ENCODE data around the gene ARHGAP20. TPM values are rescaled to one million over a fixed set of nuclear protein-coding genes. Genes with fewer than 3 reads are reported as not detected.

The ARHGAP20 gene
- total RNA-seq, 2 experiments from 2014 or later = not detected

DNA sequence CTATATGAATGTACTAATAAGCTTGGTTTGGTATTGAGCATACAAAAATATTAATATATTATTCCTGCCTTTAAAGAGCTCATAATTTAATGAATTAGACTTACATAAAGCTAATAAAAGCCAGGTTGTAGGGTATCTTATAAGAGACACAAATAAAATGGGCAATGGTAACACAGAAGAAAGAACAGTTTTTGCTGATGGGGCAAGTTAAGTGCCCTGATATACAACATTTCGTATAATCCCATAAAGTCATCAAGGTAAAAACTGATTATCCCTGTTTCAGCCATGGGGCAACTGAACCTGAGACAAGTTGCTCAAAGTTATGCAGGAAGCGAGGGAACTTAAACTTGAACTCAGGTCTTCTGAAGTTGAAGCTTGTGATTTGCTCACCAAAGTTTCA lies 48.9 kb upstream of the ARHGAP20 start:
- CTCF ChIA-PET (ENCODE audit: unreplicated experiment) = no interaction called here
- Histone ChIP-seq H3K9me3 (ENCODE audit: low read length) (no peaks in the 10 kb centered on the region), H4K20me1 (ENCODE audit: insufficient read depth, low read length) (no peaks in the 10 kb centered on the region), H3K4me2 (ENCODE audit: low read length) (no peak overlapping the region), H2AFZ (ENCODE audit: low read length) (no peak overlapping the region), H3K4me1 (ENCODE audit: insufficient read depth, low read length, poor library complexity, severe bottlenecking) (no peaks in the 10 kb centered on the region), H3K36me3 (ENCODE audit: insufficient read depth, low read length) (no peaks in the 10 kb centered on the region), H3K9me2 (ENCODE audit: insufficient read depth, low read length) (no peaks in the 10 kb centered on the region), H3K79me2 (ENCODE audit: insufficient read depth, low read depth, low read length) (no peaks in the 10 kb centered on the region), H3K27ac (ENCODE audit: low read depth, low read length, poor library complexity, severe bottlenecking) (no peak overlapping the region), H3K4me3 (ENCODE audit: low read depth, low read length, poor library complexity, severe bottlenecking) (no peak overlapping the region)
- DNase-seq (ENCODE audit: low spot score) = no peak
- no TSS peak for BruUV-seq (replicated peaks)
- TF ChIP-seq, protein P1, sequence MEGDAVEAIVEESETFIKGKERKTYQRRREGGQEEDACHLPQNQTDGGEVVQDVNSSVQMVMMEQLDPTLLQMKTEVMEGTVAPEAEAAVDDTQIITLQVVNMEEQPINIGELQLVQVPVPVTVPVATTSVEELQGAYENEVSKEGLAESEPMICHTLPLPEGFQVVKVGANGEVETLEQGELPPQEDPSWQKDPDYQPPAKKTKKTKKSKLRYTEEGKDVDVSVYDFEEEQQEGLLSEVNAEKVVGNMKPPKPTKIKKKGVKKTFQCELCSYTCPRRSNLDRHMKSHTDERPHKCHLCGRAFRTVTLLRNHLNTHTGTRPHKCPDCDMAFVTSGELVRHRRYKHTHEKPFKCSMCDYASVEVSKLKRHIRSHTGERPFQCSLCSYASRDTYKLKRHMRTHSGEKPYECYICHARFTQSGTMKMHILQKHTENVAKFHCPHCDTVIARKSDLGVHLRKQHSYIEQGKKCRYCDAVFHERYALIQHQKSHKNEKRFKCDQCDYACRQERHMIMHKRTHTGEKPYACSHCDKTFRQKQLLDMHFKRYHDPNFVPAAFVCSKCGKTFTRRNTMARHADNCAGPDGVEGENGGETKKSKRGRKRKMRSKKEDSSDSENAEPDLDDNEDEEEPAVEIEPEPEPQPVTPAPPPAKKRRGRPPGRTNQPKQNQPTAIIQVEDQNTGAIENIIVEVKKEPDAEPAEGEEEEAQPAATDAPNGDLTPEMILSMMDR (conservative IDR thresholded peaks at IDR 0.05; ENCODE audit: low read length) = no peak
- no peak for TF ChIP-seq EZH2phosphoT487 (IDR thresholded peaks at IDR 0.05; ENCODE audit: borderline replicate concordance, low read depth, low read length)
- POLR2A ChIA-PET = interaction anchor here (0.9 to 1.3 kb wide), 2 partner anchors 9 to 13 kb away, joined by 3 to 4 read pairs; no protein-coding TSS in a partner anchor
- intact Hi-C loops (cut with micrococcal nuclease; ENCODE audit: unreplicated experiment) = no loop called here

DNA sequence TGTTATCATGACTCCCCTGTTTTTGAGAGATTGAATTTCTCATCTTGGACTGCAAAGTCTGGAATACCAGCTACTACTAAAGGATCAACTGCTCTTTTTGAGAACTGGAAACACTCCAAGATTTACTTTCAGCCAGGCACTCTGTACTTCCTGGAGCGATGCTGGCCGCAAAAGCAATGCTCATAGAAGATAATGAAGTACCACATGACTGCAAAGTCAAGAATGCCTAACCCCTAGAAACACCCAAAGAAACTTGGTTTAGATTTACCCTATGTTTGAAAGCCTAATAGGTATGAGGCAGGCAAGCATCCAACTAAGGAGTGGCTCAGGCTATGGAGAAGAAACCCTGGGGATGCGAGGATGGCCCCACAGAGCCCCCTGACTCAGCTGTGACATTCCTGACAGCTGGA lies 47.7 kb upstream of the ARHGAP20 start:
- CTCF ChIA-PET (ENCODE audit: unreplicated experiment) = no interaction called here
- H3K9me3 ChIP-seq (ENCODE audit: low read length) = no peaks in the 10 kb centered on the region
- no peak for DNase-seq (ENCODE audit: low spot score)
- H3K9me2 ChIP-seq (ENCODE audit: insufficient read depth, low read length) = no peaks in the 10 kb centered on the region
- H3K4me1 ChIP-seq (ENCODE audit: insufficient read depth, low read length, poor library complexity, severe bottlenecking) = no peaks in the 10 kb centered on the region
- intact Hi-C loops (cut with micrococcal nuclease; ENCODE audit: unreplicated experiment) = no loop called here
- BruUV-seq (replicated peaks) = no TSS peak
- POLR2A ChIA-PET = interaction anchor here (0.7 to 1.3 kb wide), 2 partner anchors 12 to 23 kb away, joined by 3 to 4 read pairs; no protein-coding TSS in a partner anchor
- no peak overlapping the region for H3K4me3 ChIP-seq (ENCODE audit: low read depth, low read length, poor library complexity, severe bottlenecking)
- no peak overlapping the region for H3K4me2 ChIP-seq (ENCODE audit: low read length)
- no peak for TF ChIP-seq EZH2phosphoT487 (IDR thresholded peaks at IDR 0.05; ENCODE audit: borderline replicate concordance, low read depth, low read length)
- TF ChIP-seq, protein P1 (conservative IDR thresholded peaks at IDR 0.05; ENCODE audit: low read length) = no peak
- H3K27ac ChIP-seq (ENCODE audit: low read depth, low read length, poor library complexity, severe bottlenecking) = no peak overlapping the region
- no peak overlapping the region for H2AFZ ChIP-seq (ENCODE audit: low read length)
- H3K36me3 ChIP-seq (ENCODE audit: insufficient read depth, low read length) = no peaks in the 10 kb centered on the region
- H4K20me1 ChIP-seq (ENCODE audit: insufficient read depth, low read length) = no peaks in the 10 kb centered on the region
- no peaks in the 10 kb centered on the region for H3K79me2 ChIP-seq (ENCODE audit: insufficient read depth, low read depth, low read length)

DNA sequence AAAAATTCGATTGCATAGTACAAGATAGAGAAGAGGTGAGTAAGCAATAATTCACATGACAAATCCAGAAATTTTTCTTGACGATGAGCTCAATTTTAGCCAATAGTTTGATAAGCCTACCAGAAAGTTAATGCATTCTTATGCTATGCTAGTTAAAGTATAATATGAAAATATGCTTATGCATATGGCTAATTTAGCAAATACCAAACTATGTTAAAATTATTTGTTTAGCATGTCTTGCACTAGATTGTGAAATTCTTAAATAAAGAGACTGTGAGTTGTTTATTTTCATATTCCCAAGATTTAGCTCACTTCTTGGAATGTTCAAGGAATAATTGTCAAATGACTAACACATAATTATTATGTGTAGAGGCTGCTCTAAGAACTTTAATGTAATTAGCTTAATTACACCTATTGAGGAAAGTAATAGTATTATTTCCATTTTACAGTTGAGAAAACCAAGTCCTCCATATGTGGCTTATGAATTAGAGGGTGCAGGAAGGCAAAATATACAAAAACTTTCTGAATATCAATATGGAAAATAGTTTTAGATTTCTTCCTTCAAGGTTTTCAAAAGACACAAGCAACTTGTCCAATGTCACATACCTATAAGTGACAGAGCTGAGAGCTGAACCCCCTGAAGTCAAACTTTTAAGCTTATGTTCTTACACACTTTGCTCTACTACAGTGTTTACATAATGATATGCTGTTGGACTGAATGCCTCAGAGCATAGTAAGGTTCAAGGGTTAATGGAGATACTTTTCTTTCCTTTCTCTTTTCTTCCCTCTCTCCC lies 45.9 kb upstream of the ARHGAP20 start:
- DNase-seq (ENCODE audit: low spot score) = no peak
- CTCF ChIA-PET (ENCODE audit: unreplicated experiment) = no interaction called here
- no TSS peak for BruUV-seq (replicated peaks)

More for the DNA sequence above, 45.9 kb upstream of the ARHGAP20 start:
- Histone ChIP-seq H3K27ac (ENCODE audit: low read depth, low read length, poor library complexity, severe bottlenecking) (no peak overlapping the region), H2AFZ (ENCODE audit: low read length) (no peak overlapping the region), H3K79me2 (ENCODE audit: insufficient read depth, low read depth, low read length) (no peaks in the 10 kb centered on the region), H3K9me3 (ENCODE audit: low read length) (no peaks in the 10 kb centered on the region), H3K36me3 (ENCODE audit: insufficient read depth, low read length) (no peaks in the 10 kb centered on the region), H3K4me3 (ENCODE audit: low read depth, low read length, poor library complexity, severe bottlenecking) (no peak overlapping the region), H4K20me1 (ENCODE audit: insufficient read depth, low read length) (no peaks in the 10 kb centered on the region), H3K9me2 (ENCODE audit: insufficient read depth, low read length) (no peaks in the 10 kb centered on the region), H3K4me2 (ENCODE audit: low read length) (no peak overlapping the region), H3K4me1 (ENCODE audit: insufficient read depth, low read length, poor library complexity, severe bottlenecking) (no peaks in the 10 kb centered on the region)
- TF ChIP-seq EZH2phosphoT487 (IDR thresholded peaks at IDR 0.05; ENCODE audit: borderline replicate concordance, low read depth, low read length) = no peak
- TF ChIP-seq, protein P1 (conservative IDR thresholded peaks at IDR 0.05; ENCODE audit: low read length) = no peak
- intact Hi-C loops (cut with micrococcal nuclease; ENCODE audit: unreplicated experiment) = no loop called here
- POLR2A ChIA-PET = interaction anchor here (0.7 to 1.3 kb wide), 4 partner anchors 9 to 73 kb away, joined by 3 to 5 read pairs (median 3); no protein-coding TSS in a partner anchor
